HS-5 (cell line): ENCODE data around the gene UBC.
A peak's percentile ranks its signal among the peaks of the same experiment; 100 is the strongest.
"Not testable (repeated sequence)": the region's sequence is repeated elsewhere in the genome, so short reads cannot be mapped to it uniquely, and the experiment has no call there.

Experiments
- DNase-seq: peaks from one replicate; pipeline ENCODE4 v3.0.0-alpha.2; 2012; ENCODE audit warnings: low read depth

UBC gene

DNA sequence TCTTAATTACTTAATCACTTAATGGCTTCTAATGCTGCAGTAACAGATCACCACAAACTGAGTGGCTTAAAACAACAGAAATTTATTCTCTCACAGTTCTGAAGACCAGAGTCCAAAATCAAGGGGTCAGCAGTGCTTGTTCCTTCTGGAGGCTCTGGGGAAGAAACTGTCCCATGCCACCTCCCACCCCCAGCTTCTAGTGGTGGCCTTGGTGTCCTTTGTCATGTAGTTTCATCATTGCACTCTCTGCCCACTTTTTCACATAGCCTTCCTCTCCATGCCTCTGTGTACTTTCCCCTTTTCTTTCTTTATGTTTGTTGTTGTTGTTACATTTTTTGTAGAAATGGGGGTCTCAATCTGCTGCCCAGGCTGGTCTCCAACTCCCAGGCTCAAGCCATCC is 16.1 kb upstream of the UBC start:
- DNase-seq = no peak

DNA sequence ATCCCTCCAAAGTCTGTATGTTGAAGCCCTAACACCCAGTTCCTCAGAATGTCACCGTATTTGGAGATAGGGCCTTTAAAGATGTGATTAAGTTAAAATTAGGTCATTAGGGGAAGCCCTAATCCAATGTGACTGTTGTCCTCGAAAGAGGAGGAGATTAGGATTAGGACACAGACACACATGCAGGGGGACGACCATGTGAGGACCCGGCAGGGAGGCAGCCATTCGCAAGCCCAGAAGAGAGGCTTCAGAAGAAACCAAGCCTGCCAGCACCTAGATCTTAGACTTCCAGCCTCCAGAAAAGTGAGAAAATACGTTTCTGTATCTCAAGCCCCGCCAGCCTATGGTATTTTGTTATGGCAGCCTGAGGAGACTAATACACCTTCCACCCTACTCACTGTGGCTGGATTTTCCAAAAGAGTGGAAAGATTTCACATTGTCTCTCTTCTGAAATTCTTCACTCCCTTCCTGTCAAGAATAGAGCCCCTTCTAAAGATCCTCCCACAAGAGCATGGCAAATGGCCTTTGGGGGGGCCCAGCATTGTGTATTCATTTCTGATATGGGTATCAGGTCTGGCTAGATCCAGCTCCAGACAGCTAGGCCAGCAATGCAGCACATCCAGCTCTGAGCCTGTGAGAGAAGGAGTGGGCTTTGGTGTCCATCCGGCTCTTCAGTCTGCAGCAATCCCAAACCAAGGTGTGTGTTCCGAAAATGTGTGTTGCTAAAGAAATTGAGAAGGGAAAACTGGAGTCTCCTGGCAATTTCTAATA is 15.4 kb upstream of the UBC start:
- no peak for DNase-seq

DNA sequence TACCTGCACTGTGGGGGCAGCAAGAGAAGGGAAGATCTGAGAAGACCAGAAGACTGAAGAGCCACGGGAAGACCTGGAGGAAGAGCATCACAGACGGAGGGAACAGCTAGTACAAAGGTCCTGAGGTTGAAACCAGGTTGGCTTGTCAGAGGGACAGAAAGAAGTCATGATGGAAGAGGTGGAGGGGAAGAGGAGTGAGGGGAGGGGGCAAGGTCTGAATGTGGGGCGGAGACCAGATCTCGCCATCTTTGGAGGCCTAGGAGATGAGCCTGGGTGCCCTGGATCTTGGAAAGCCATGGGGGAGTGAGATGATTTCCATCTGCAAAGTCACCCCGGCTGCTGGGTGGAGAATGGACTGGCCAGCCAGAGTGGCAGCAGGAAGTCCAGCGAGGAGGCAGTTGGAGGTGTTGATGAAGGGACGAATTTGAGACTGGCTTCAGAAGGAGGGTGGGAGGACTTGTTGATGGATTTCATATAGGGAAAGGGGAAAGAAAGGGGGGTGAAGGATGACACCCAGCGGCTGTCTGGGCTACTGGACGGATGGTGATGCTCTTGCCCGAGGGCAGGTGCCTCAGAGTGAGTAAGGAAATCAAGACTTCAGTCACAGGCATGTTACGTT is 14.6 kb upstream of the UBC start:
- DNase-seq = no peak

DNA sequence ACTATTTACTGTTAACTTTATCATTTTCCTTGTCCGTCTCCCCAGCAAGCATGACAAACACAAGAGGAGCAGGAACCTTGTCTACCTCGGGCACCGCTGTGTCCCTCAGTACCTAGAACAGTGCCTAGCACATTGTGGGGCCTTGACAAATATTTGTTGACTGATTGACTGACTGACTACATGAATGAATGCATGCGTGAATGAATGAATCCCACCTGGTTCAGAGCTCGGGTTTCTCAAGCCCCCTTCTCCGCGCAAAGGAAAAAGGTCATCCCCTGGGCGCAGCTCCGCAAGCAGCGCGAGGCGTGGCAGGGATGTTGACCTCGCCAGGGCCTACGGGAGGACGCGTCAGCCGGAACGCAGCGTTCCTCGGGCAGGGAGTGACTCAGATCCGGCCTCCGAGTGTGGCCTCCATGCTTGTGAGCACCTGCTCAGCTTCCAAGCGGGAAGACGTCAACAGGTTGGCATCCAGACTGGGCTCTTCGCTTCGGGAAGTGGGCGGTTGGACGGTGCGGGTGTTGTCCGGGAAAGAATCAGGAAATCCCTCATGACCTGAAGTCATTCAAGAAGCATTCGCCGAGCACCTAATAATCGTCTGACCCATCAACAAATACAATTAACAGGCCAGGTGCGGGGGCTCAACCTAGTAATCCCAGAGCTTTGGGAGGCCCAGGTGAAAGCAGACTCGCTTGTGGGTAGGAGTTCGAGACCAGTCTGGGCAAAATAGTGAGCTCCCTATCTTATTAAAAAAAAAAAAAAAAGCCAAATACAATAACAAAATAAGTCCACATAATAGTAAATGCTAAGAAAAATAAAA is 13.9 kb upstream of the UBC start:
- peak; percentile 88 for DNase-seq

DNA sequence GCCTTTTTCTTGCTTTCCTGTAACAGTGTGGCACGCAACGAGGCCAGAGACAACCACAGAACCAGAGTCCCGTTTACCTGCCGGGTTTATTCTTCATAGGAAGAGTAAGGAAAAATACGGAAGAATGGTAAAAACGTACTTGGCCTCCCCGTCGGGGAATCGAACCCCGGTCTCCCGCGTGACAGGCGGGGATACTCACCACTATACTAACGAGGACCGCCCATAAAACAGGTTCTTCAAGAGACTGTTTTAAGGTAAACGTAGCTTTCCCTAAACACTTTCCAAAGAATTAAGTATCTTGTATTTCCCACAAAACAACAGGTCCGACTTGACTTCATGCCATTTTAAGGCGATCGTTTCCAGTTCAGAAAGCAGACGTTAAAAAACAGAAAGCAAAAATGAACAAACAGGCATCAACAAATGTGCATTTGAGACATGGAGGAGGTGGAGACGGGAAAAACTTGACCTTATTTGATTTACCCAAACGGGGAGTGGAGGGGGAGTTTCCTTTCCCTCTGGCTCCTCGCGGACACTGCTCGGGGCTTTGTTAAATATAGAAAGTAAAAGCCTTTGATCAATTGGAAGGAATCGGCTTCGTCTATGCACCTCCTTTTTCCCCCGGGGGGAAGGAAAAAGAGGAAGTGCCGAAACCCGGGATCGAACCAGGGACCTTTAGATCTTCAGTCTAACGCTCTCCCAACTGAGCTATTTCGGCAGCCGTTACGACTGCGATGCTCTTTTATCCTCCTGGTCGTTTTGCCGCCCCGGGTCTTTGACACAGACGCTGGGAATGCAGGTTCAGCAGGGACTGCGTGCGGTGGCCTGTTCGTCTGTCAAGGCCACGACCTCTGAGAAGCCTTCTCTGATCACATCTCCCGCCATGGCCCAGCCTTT is 13.0 kb upstream of the UBC start:
- peak; percentile 80 for DNase-seq

DNA sequence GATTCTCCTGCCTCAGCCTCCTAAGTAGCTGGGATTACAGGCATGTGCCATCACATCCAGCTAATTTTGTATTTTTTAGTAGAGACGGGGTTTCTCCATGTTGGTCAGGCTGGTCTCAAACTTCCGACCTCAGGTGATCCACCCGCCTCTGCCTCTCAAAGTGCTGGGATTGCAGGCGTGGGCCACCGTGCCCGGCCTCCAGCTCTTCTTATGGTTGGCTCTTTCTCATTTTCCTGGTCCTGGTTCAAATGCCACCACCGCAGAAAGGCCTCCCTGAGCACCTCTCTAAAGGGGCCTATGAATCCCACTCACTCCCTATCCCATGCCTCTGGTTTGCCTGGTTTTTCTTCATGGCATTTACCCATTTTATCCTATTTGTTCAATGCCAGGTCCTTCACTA is 11.3 kb upstream of the UBC start:
- not testable (repeated sequence) for DNase-seq

DNA sequence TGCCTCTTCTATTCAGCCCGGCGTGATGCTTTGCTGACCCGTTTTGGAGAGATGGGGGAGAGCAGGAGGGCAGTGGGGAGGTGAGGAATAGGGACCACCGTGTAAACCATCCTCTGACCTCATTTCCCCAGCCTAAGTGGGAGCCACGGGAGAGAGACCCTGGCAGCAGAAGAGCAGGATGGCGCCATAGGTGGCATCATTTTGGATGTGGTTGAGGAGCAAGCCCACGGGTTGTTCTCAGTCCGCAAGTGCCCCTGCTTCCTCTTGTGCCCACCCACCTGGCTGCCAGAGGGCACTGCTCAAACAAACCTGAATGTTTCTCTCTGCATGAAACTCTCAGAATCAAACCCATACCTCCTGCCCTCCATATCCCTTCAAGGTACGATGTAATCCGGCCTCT is 10.7 kb upstream of the UBC start:
- DNase-seq = no peak

DNA sequence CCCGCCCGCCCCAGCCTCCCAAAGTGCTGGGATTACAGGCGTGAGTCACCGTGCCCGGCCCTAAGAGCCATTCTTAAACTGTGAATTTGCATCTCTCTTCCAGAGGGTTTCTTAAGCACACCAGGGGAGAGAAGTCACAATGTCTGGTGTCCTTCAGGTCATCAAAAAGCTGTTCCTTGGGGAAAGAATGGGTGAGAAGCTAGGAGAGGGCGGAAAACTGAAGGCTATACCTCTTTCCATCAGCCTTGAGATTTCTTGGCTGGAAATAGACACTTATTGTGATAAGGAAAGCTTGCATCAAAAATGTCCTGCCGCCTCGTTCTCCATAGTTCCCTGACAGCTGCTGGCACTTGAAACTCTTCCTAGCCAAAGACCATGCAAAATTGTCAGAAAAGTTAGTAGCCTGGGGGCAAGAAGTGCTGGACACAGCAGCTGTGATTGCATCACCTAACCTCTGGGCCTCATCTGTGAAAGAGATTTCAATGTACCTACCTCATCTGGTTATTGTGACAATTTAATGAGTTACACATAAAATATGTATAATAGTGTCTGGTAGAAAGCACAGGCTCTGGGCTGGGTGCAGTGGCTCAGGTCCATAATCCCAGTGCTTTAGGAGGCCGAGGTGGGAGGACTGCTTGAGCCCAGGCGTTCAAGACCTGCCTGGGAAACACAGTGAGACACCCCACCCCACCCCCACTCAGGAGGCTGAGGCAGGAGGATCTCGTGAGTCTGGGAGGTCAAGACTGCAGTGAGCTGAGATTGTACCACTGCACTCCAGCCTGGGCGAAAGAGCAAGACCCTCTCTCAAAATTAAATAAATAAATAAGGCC is 9.7 kb upstream of the UBC start:
- peak; percentile 68 for DNase-seq

DNA sequence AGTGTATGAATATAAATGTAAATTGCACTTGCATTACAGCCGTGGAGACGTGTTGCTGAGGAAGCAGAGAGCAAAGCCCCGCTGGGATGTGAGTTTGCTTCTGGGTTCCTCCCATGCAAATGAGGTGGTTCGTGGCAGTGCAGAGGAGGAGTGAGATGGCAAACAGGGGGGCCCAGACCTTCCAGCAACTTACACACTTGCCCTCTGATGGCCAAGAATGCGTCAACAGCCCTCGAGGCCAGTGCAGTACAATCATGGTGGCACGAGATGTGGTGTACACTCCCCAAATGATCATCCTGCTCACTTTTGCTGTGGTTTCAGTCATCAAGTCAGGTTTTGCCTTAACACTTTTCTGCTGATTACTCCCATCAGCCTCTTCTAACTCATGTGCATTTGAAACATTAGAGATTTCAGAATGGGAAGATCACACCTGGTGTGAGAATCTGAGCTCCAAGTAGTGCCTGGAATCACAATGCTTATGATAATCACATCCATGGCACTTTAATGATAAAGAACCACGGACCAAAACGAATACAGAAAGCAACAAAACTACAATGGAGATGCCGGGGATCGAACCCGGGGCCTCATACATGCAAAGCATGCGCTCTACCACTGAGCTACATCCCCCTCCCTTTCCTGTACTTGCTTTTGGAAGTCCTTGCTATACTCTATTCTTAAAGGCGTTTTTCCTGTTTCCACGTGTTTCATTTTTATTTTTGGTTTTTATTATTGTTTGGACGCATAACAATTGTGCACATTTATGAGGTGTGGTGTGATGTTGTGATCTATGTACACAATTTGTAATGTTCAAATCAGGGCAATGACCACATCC is 7.0 kb upstream of the UBC start:
- no peak for DNase-seq

DNA sequence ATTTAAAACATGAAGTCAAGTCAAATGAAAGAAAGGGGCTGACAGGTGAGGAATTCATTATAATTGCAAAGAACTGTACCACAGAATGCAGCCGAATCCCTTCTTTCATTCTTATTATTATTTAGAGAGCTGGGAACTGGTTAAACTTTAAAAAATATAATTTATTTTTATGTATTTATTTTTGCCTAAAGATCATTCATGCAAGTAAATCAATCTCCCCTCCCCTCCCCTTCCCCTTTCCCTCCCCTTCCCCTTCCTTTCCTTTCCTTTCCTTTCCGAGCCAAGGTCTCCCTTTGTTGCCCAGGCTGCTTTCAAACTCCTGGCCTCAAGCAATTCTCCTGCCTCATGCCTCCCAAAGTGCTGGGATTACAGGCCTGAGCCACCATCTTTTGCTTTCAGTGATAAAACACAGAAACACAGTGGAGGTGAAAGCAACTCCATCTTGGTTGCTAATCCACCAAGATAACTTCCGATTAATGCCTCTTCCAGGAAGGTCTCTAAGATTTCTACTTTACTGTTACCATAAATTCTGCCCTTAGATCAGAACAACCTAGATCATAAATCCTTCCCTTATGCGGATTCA is 6.0 kb upstream of the UBC start:
- DNase-seq = no peak

DNA sequence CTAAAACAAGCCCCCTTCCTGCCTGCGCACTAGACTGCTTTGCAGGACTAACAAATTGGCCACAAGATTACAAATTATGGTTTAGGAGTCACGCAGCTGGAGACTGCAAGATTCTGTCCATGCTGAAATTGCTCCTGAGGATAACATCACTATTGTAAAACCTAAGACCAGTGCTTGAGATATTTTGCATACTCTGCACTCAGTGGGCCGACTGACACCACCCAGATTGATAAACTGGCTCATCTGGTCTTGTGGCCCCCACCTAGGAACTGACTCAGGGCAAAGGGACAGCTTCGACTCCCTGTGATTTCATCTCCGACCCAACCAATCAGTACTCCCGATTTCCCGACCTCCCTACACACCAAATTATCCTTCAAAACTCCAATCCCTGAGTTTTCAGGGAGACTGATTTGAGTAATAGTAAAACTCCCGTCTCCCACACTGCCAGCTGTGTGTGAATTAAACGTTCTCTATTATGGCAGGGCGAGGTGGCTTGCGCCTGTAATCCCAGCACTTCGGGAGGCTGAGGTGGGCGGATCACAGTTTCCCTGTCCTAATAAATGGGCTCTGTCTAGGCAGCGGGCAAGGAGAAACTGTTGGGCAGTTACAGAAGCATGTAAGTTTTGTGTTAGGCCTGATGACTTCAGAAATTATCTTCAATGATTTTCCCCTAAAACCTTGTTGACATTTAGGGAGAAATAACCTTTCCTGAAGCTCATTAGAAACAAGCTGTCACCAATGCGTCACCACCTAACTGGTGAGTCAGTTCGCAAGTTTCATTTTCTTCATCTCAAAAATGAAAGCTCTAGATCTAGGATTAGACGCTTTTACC is 5.3 kb upstream of the UBC start:
- no peak for DNase-seq

DNA sequence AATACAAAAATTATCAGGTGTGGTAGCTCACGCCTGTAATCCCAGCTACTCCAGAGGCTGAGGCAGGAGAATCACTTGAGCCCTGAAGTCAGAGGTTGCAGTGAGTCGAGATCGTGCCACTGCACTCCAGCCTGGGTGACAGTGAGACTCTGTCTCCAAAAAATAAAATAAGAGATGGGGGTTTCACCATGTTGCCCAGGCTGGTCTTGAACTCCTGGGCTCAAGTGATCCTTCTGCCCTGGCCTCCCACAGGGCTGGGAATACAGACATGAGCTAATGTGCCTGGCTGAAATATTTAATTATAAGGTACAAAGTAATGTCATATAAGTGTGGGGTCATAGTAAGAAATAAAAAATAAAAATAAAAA is 4.2 kb upstream of the UBC start:
- not testable (repeated sequence) for DNase-seq

DNA sequence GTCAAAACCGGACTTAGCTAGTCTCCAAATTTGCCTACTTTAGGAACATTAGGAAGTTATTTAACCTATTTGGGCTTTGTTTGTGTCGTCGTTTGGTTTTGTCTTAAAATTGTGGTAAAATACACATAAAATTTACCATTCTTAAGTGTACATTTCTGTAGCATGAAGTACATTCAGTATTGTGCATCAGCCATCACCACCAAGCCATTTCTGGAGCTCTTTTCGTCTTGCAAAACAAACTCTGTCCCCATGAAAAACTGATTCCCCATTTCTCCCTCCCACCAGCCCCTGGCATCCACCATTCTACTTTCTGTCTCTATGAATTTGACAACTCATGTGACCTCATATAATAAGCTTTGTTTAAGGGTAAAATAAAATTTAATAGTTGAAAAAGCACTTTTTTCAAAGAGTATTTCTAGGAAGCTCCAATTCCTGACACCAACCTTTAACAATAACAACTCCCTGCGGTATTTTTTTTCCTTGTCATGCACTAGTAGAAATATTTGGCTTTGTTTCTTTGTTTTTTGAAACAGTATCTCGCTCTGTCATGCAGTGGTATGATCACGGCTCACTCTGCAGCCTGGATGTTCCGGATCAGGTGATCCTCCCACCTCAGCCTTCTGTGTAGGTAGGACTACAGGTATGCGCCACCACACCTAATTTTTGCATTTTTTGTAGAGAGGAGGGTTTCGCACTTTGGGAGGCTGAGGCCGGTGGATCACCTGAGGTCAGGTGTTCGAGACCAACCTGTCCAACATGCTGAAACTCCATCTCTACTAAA is 3.6 kb upstream of the UBC start:
- DNase-seq = no peak

DNA sequence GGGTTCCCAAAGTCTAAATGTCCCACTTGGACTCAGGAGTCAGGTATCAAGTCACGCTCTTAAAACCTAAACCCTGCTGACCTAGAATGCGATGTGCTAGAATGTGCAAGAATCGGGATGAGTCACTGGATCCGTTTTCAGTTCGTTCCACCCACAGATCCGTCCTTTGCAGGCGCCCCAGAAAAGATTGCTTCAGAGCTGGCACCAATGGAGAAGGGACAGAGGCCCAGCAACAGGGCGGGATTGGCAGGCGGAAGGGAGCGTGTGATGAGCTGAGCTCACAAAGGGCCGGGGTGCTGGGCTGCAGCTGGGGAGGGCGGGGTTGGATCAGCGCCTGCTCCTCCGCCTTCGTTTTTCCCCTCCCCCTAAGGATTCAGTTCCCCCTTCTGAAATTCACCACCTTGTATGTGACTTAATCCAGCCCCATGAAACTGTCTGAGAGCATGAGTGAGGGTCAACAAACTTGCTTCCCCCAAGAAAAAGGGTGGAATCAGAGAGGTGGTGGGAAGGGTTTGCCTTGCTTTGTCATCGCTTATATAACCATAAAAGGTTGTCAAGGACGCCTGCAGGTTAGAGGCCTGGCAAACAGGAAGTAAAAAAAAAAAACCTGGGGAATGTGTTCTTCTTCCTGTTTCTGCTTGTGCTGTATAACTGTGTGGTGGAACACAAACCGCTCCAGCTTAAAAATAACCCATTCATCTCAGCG is 2.8 kb upstream of the UBC start:
- DNase-seq = peak; percentile 99

DNA sequence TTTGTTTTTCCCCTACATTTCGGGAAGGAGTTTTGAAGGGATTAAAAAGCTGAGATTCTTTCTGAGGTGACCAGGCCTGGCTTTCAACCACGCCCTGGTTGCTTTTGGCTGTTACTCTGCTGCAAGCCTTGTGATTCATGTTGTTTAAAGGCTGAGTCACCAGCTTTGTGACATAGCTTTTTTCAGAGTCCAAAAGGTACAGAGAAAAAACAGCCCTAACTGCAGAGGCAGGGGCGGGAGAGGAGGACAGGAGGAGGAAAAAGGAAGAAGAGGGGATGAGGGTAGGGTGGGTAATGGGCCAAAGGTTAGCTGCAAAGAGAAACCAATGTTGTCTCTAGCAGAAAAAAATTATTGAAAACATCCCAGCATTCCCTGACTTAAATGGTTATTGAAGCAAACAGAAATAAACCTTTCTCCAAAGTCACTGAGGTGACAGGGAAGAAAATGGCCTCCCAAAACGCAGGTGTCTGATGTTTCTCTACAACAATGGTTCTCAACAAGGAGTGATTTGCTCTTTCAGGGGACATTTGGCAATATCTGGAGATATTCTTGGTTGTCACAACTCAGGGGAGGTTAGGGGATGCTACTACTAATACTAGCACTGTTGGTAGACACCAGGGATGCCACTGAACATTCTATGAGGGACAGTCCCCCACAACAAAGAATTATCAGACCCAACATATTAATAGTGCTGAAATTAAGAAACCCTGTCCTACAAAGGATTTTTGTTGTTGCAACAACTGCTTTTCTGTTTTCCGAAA is 2.1 kb upstream of the UBC start:
- DNase-seq = peak; percentile 89
